ENCODE data around the gene GPNMB.
A peak's percentile ranks its signal among the peaks of the same experiment; 100 is the strongest.

The GPNMB gene

DNA sequence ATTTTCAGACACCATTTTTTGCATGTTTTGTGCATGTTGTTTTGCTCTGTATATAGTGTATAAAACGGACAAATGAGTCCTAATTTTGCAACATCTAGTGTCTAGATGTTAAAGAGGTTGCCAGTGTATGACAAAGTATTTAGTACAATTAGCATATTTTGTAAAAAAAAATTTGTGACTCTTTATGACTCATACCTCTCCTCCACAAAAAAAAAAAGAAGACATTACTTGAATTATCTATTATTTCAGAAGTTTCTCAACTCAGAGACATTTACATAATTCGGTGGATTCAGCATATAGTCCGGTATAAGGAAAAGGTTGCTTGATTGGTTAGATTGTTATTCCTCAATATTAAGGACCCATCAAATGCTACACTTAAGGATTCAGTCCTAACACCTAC, 38.7 kb upstream of the GPNMB start:
- H3K4me3 ChIP-seq (replicated peaks in 1 of 2; ENCODE audit: low read depth in 2 of 2, low read length in 2 of 2): no peak overlapping the region
- DNase-seq (ENCODE audit: low read depth in 2 of 2): peak in 1 of 2 donors; percentile 13
- TF ChIP-seq CTCF (IDR thresholded peaks at IDR 0.05; ENCODE audit: low read depth, low read length): no peak

- DNase-seq (ENCODE audit: low read depth in 2 of 2): no peak
- TF ChIP-seq CTCF (IDR thresholded peaks at IDR 0.05; ENCODE audit: low read depth, low read length): no peak
- H3K4me3 ChIP-seq (replicated peaks in 1 of 2; ENCODE audit: low read depth in 2 of 2, low read length in 2 of 2): no peak overlapping the region
These were observed 38.3 kb upstream of the GPNMB start for GRCh38 chr7:23208316-23208715.

DNA sequence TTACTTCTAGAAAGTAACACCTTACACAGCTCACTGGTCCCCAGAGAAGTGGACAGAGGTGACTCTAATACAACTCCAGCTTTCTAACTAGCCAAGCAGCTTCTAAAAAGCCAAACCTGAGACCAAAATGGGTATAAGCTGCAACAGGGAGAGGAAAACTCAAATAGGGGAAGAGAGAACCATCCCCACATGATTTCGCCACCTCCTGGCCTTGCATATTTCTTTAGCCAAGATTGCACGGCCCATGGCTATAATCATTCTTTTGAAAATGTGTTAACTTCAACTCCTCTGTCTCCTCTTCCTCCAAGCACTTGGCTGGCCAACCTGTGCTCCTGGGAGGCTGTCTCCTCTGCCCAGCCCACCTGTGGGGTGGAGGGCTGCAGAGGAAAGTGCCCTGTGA, 36.1 kb upstream of the GPNMB start:
- H3K4me3 ChIP-seq (replicated peaks in 1 of 2; ENCODE audit: low read depth in 2 of 2, low read length in 2 of 2): no peak overlapping the region
- TF ChIP-seq CTCF (IDR thresholded peaks at IDR 0.05; ENCODE audit: low read depth, low read length): no peak
- no peak for DNase-seq (ENCODE audit: low read depth in 2 of 2)

DNA sequence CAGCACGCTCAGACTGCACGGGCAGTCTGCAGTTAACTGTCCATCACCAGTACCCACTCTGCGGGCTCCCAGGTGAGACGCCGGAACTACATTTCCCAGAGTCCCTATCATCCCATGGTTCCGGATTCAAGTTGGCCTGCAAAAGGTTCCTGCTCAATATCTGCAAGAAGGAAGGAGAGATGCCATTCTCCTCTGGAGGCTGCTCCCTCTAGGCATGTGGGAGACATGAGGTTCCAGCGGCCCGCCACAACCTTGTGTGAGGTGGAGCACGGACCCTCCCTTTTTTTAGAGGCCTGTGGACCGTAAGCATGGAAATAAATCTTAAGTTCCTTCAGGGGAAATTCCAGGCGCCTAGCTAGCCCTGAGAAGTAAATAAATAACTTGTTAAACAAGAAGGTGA, 35.0 kb upstream of the GPNMB start:
- no peak overlapping the region for H3K4me3 ChIP-seq (replicated peaks in 1 of 2; ENCODE audit: low read depth in 2 of 2, low read length in 2 of 2)
- TF ChIP-seq CTCF (IDR thresholded peaks at IDR 0.05; ENCODE audit: low read depth, low read length): no peak
- no peak for DNase-seq (ENCODE audit: low read depth in 2 of 2)

DNA sequence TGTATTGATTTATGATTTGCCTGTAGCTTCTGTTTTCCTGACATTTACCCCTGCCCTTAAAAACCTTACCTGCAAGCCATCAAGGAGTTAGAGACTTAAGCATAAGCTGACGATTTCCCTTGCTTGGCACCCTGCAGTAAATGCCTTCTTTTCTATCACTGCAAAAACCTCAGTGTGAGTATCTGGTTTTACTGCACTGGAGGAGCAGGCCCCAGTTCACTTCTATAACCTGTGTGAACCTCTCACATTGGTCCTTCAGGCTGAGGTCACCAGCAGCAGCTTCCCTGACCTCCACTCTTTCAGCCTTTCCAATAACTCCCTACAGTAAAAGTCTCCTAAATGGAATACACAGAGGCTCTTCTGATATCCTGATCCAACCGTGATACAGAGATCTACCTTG, 34.2 kb upstream of the GPNMB start:
- DNase-seq (ENCODE audit: low read depth in 2 of 2): no peak
- H3K4me3 ChIP-seq (replicated peaks in 1 of 2; ENCODE audit: low read depth in 2 of 2, low read length in 2 of 2): no peak overlapping the region
- no peak for TF ChIP-seq CTCF (IDR thresholded peaks at IDR 0.05; ENCODE audit: low read depth, low read length)

DNA sequence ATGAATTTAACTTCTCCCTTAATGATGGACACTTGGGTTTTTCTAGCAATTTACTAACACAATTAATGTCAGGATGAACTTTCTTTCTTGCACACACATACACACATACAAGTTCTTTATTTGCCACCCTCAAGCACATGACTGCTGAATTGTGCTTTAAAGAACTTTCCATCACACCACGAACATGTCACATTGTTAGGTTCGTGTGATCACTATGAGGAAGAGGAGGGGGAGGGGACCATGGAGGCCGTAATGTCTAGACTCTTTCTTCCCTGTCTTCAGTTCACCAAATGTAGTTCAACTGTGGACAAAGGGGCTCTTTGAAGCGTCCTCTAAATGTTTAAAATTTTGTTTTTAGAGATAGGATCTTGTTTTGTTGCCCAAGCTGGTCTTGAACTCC, 33.7 kb upstream of the GPNMB start:
- no peak overlapping the region for H3K4me3 ChIP-seq (replicated peaks in 1 of 2; ENCODE audit: low read depth in 2 of 2, low read length in 2 of 2)
- TF ChIP-seq CTCF (IDR thresholded peaks at IDR 0.05; ENCODE audit: low read depth, low read length): no peak
- DNase-seq (ENCODE audit: low read depth in 2 of 2): no peak

DNA sequence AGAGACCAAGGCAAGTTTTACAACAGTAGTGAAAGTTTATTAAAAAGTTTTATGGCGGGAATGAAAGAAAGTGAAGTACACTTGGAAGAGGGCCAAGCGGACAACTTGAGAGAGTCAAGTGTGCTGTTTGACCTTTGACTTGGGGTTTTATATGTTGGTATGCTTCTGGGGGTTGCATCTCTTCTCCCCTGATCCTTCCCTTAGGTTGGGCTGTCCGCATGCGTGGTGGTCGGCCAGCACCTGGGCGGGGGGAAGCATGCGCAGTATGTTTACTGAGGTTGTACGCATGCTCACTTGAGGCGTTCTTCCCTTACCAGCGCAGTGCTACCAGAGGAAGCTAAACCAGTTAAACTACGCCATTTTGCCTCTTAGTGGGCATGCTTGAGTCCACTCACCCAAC, 32.8 kb upstream of the GPNMB start:
- no peak for DNase-seq (ENCODE audit: low read depth in 2 of 2)
- TF ChIP-seq CTCF (IDR thresholded peaks at IDR 0.05; ENCODE audit: low read depth, low read length): no peak
- H3K4me3 ChIP-seq (replicated peaks in 1 of 2; ENCODE audit: low read depth in 2 of 2, low read length in 2 of 2): no peak overlapping the region
